ENCODE data around the gene SMIM43. TPM values are rescaled to one million over a fixed set of nuclear protein-coding genes. Genes with fewer than 3 reads are reported as not detected.

SMIM43 gene
- total and polyA plus RNA-seq, 9 of the 15 experiments (the other 6 are each of a cell fraction or from before 2014, with no cell fraction given) = not detected

DNA sequence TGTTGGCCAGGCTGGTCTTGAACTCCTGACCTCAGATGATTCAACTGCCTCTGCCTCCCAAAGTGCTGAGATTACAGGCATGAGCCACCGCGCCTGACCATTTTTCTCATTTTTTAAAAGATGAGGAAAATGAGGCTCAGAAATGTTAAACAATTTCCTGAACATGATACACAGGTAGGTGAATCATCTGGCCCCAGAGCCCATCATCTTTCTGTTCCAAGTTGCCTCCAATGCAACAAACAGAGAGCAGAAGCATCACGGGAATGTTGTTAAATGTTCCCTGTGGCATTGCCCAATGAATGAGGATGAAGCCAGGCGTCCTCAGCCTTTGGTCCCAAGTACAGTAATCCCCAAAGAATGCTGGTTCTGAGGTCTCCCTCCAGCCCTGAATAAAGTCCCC lies 36.9 kb downstream of the SMIM43 start:
- H3K36me3 ChIP-seq (ENCODE audit: control insufficient read depth, insufficient read depth, low read length) = no peaks in the 10 kb centered on the region
- no peak overlapping the region for H2AFZ ChIP-seq (ENCODE audit: low read depth, low read length)
- no peak overlapping the region for H3K9ac ChIP-seq (ENCODE audit: insufficient read depth in 1 of 2, low read depth in 2 of 2, low read length in 2 of 2)
- 2% methylated on average over 4 of the region's 4 CpGs for WGBS (ENCODE audit: insufficient coverage, low coverage, missing lambda C conversion rate)
- peaks cover 15 to 17% of the 10 kb centered on the region in 2 experiments; a peak in 3 of 5 replicates for H3K27me3 ChIP-seq (ENCODE audit: control insufficient read depth in 2 of 2, insufficient read depth in 2 of 2, low read length in 2 of 2)
- ChIA-PET CTCF (ENCODE audit: low intra/inter-chr PET ratio) (no interaction called here), POLR2A (interaction anchor here (0.9 kb wide), 1 partner anchor 31 kb away, joined by 4 read pairs; the partner anchor contains the start of gene ANXA5)
- intact Hi-C loops (cut with micrococcal nuclease) (loop anchor here (5.0 kb wide), 3 partner anchors 71 to 1656 kb away; no protein-coding TSS in a partner anchor), in situ Hi-C loops (cut with MboI) (no loop called here)
- FAIRE-seq (no peak), DNase-seq (ENCODE audit: extremely low read depth in 1 of 4, low spot score in 3 of 4) (no peak), ATAC-seq (no peak)
- H4K20me1 ChIP-seq (replicated peaks; ENCODE audit: control insufficient read depth, insufficient read depth, low read length) = no peaks in the 10 kb centered on the region
- TF ChIP-seq BRCA1 (IDR thresholded peaks at IDR 0.05) (no peak), BRCA1 (CRISPR knock-in tag; IDR thresholded peaks at IDR 0.05) (no peak), DNMT1 (IDR thresholded peaks at IDR 0.05) (no peak), SRSF1 (IDR thresholded peaks at IDR 0.05; ENCODE audit: low read depth, low read length) (no peak), NR3C1 (CRISPR knock-in tag; IDR thresholded peaks at IDR 0.05) (no peak), CHD1 (IDR thresholded peaks at IDR 0.05; ENCODE audit: low read length) (no peak), ZNF436 (CRISPR knock-in tag; IDR thresholded peaks at IDR 0.05) (no peak), MTF1 (CRISPR knock-in tag; IDR thresholded peaks at IDR 0.05; ENCODE audit: borderline replicate concordance) (no peak), ARID2 (IDR thresholded peaks at IDR 0.05) (no peak), TAL1 (IDR thresholded peaks at IDR 0.05) (no peak), RAD51 (IDR thresholded peaks at IDR 0.05; ENCODE audit: borderline replicate concordance, low read depth) (no peak), HIVEP1 (CRISPR knock-in tag; IDR thresholded peaks at IDR 0.05) (no peak), SMARCC2 (IDR thresholded peaks at IDR 0.05; ENCODE audit: low read depth) (no peak), ZZZ3 (IDR thresholded peaks at IDR 0.05) (no peak), SMARCA4 (IDR thresholded peaks at IDR 0.05) (no peak), MCM3 (IDR thresholded peaks at IDR 0.05) (no peak), SIRT6 (IDR thresholded peaks at IDR 0.05; ENCODE audit: low read depth, low read length) (no peak), ZNF253 (CRISPR knock-in tag; conservative IDR thresholded peaks at IDR 0.05) (no peak), STAT5B (CRISPR knock-in tag; IDR thresholded peaks at IDR 0.05) (no peak), ZNF41 (CRISPR knock-in tag; conservative IDR thresholded peaks at IDR 0.05) (no peak)
- TF ChIP-seq, protein P1, sequence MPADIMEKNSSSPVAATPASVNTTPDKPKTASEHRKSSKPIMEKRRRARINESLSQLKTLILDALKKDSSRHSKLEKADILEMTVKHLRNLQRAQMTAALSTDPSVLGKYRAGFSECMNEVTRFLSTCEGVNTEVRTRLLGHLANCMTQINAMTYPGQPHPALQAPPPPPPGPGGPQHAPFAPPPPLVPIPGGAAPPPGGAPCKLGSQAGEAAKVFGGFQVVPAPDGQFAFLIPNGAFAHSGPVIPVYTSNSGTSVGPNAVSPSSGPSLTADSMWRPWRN (IDR thresholded peaks at IDR 0.05; ENCODE audit: low read depth) = no peak
- H3K9me1 ChIP-seq (ENCODE audit: control insufficient read depth, insufficient read depth, low read length) = no peaks in the 10 kb centered on the region
- H3K4me3 ChIP-seq = no peak overlapping the region
- H3K27ac ChIP-seq (ENCODE audit: extremely low read depth, low read depth, low read length) = no peak overlapping the region
- BruUV-seq (replicated peaks) = no TSS peak
- H3K9me3 ChIP-seq (replicated peaks; ENCODE audit: control insufficient read depth, insufficient read depth, low read depth, low read length) = no peaks in the 10 kb centered on the region
- no peaks in the 10 kb centered on the region for H3K79me2 ChIP-seq (ENCODE audit: control insufficient read depth, insufficient read depth, low read length)
- no peaks in the 10 kb centered on the region for H3K4me1 ChIP-seq (replicated peaks in 1 of 2; ENCODE audit: control insufficient read depth in 2 of 2, insufficient read depth in 2 of 2, low read length in 2 of 2)
- no peak overlapping the region for H3K4me2 ChIP-seq (ENCODE audit: insufficient read depth, low read length)
